NT2/D1 (cell line): Measurements from ENCODE around the gene ARHGAP32.
A peak's percentile ranks its signal among the peaks of the same experiment; 100 is the strongest.
"Not testable (repeated sequence)": the region's sequence is repeated elsewhere in the genome, so short reads cannot be mapped to it uniquely, and the experiment has no call there.

Source experiments
- DNase-seq: peaks from one replicate; pipeline ENCODE4 v3.0.0-alpha.2; 2011; ENCODE audit warnings: low read depth, low spot score
- H3K27me3 ChIP-seq: 2 replicates; pipeline ENCODE4 v1.6.0; 2011; ENCODE audit warnings: mild to moderate bottlenecking; ENCODE audit not compliant: insufficient read length, insufficient read depth
- H3K36me3 ChIP-seq: 2 replicates; pipeline ENCODE4 v1.6.1; 2011; ENCODE audit warnings: mild to moderate bottlenecking, low read length, mixed read lengths; ENCODE audit not compliant: insufficient read depth, insufficient read length
- H3K4me1 ChIP-seq: 2 replicates; pipeline ENCODE4 v1.5.1; 2011; ENCODE audit not compliant: insufficient read depth, insufficient read length
- H3K4me3 ChIP-seq: 2 replicates; pipeline ENCODE4 v1.5.1; 2011; ENCODE audit warnings: low read depth; ENCODE audit not compliant: insufficient read length
- H3K9ac ChIP-seq: 2 replicates; pipeline ENCODE4 v1.6.0; 2011; ENCODE audit warnings: low read depth; ENCODE audit not compliant: insufficient read length
- H3K9me3 ChIP-seq: 2 replicates; pipeline ENCODE4 v1.5.1; 2011; ENCODE audit warnings: mild to moderate bottlenecking, low read length; ENCODE audit not compliant: insufficient read depth
- SUZ12 ChIP-seq: IDR thresholded peaks from 2 replicates; pipeline ENCODE4 v1.6.1; 2011; ENCODE audit not compliant: insufficient read length, insufficient read depth; ENCODE audit errors: extremely low read depth
- YY1 ChIP-seq: IDR thresholded peaks from 2 replicates; pipeline ENCODE4 v1.6.1; 2011; ENCODE audit not compliant: insufficient read length, insufficient read depth
- ZNF274 ChIP-seq: IDR thresholded peaks from 2 replicates; pipeline ENCODE4 v1.6.1; 2011; ENCODE audit warnings: mild to moderate bottlenecking, low read depth, low read length

The ARHGAP32 gene

DNA sequence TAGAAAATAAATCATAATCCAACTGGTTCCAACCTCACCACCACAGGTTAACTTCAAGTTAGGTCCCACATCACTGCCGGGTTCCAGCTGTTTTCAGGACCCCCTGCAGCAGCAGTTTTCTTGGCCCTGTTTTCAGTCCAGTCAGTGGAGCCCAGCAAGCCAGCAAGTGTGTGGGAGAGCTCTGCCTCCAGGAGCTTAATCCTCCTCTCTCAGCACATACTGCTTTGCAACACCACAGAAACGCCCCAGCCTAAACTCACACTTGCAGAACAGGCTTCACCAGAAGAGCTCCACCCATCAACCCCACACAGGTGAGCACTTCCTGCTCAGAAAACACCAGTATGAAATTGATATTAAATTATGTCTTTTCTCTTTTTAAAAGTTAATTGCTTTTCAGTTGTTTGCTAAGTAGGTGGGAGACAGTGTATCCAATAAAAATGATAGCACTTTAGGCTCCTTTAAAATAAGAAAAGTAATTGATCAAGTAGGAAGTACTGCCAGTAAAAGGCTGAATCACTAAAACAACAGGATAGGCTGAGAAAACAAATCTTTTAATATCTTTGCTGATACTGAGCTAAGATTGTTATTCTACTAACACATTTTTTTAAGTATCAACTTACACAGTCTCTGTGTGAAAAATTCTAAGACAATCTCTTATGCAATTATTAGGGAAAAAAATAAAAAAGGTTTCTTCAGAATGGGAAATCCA lies 168.0 kb downstream of the ARHGAP32 start:
- Histone ChIP-seq H3K9ac (no peak overlapping the region), H3K4me3 (no peak overlapping the region), H3K27me3 (no peaks in the 10 kb centered on the region), H3K36me3 (no peaks in the 10 kb centered on the region), H3K4me1 (no peaks in the 10 kb centered on the region), H3K9me3 (no peaks in the 10 kb centered on the region)
- DNase-seq = peak; percentile 1
- TF ChIP-seq SUZ12 = no peak
- TF ChIP-seq YY1 = no peak
- TF ChIP-seq ZNF274 = no peak

DNA sequence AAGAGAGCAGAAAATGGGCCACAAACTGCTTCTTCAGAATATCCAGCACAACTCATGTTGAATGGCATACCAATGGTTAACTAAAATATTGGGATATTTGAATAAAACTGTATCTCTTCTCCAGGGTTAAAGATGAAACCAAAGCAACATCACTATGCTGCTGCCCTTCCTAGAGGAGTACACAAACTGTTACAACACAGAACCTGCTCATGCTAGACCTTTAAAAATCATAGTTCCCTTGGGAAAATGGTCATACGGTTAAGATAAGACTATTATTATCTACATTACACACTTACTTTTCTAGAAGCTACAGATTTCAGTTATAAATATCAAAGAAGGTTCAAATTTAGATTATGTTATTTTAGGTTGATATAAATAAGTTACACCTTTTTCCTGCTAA lies 170.8 kb downstream of the ARHGAP32 start:
- Histone ChIP-seq H3K9ac (no peak overlapping the region), H3K9me3 (no peaks in the 10 kb centered on the region), H3K27me3 (no peaks in the 10 kb centered on the region), H3K4me3 (no peak overlapping the region), H3K4me1 (no peaks in the 10 kb centered on the region), H3K36me3 (no peaks in the 10 kb centered on the region)
- TF ChIP-seq ZNF274 (no peak), SUZ12 (no peak)
- DNase-seq = no peak

GRCh38 chr11:129018991-129019390 lies 173.1 kb downstream of the ARHGAP32 start:
- DNase-seq = no peak
- TF ChIP-seq ZNF274 (no peak), SUZ12 (no peak), YY1 (no peak)
- Histone ChIP-seq H3K4me3 (no peak overlapping the region), H3K27me3 (no peaks in the 10 kb centered on the region), H3K36me3 (no peaks in the 10 kb centered on the region), H3K9me3 (no peaks in the 10 kb centered on the region), H3K9ac (no peak overlapping the region), H3K4me1 (no peaks in the 10 kb centered on the region)

DNA sequence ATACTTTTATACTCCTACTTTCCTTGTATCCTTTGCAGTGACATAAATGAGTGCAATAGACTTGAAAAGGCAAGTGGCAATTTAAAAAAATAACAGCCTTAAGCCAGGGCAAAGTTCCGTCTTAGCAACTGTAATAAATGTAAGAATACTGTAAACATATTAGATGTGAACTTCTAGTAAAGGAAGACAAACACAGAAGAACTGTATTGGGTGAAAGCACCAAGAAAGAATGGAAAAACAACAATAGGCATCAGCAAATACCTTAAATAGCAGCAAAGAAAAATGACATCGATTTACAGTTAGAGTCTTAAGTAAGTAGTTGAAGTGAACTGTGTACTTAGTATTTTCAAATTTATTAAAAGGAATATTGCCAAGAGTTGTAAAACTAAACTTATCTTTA lies 174.0 kb downstream of the ARHGAP32 start:
- Histone ChIP-seq H3K9me3 (no peaks in the 10 kb centered on the region), H3K4me3 (no peak overlapping the region), H3K36me3 (no peaks in the 10 kb centered on the region), H3K9ac (no peak overlapping the region), H3K4me1 (no peaks in the 10 kb centered on the region), H3K27me3 (no peaks in the 10 kb centered on the region)
- TF ChIP-seq SUZ12 = no peak
- no peak for TF ChIP-seq ZNF274
- no peak for TF ChIP-seq YY1
- DNase-seq = no peak

DNA sequence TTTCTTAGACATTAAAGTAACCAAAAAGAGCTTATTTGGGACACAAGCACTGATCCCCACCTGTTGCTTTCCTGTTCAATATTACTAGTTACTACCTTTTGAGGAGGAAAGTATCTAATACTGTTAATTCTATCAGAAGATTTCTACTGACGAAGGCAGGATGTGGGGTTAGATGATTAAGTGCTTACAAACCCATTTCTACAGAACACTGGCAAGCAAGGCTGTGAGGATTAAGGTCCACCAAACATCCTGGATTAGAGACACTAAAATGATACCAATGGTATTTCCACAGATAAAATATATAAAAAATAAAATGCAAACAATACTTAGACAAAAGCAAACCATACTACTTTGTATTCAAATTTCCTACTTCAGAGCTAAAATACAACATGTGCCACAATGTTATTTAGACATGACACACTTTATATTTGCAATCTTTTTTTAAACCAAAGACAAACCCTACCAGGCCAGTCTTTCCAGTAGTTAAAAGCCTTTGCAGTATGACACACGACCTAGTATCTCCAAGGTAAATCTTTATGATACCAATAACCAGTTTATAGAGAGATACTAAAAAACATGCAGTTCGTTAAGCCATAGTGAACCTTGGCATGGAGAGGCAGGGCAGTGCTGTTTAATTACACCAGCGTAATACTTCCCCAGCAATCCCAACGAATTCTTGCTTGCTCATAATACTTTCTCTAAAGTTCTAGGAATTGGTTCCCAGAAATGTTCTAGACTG lies 178.2 kb downstream of the ARHGAP32 start:
- Histone ChIP-seq H3K4me3 (no peak overlapping the region), H3K9me3 (no peaks in the 10 kb centered on the region), H3K36me3 (no peaks in the 10 kb centered on the region), H3K9ac (no peak overlapping the region), H3K4me1 (no peaks in the 10 kb centered on the region), H3K27me3 (no peaks in the 10 kb centered on the region)
- no peak for DNase-seq
- TF ChIP-seq SUZ12 = no peak
- TF ChIP-seq ZNF274 = no peak
- no peak for TF ChIP-seq YY1

DNA sequence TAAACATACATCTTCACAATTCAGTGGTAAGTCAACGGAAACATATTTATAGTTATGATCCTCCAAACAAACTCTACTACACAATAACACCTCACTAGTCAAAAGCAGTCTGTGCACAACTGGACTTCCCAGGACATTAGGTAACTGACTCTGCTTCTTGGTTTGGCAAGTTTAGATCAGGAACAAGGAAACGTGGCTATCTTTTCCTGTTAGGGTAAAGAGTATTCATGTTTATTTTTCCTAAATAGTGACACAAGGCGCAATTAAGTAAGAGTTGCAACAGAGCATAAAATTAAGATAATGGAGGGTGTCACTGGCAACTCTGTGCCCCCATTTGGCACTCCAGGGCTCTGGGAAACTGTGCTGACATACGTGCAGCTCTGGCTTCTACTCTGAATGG lies 179.2 kb downstream of the ARHGAP32 start:
- H3K36me3 ChIP-seq = no peaks in the 10 kb centered on the region
- no peak for TF ChIP-seq YY1
- no peak for TF ChIP-seq ZNF274
- no peak for TF ChIP-seq SUZ12
- H3K4me3 ChIP-seq = no peak overlapping the region
- H3K9me3 ChIP-seq = no peaks in the 10 kb centered on the region
- DNase-seq = no peak
- H3K9ac ChIP-seq = no peak overlapping the region
- no peaks in the 10 kb centered on the region for H3K4me1 ChIP-seq
- no peaks in the 10 kb centered on the region for H3K27me3 ChIP-seq

- H3K36me3 ChIP-seq = no peaks in the 10 kb centered on the region
- H3K4me1 ChIP-seq = no peaks in the 10 kb centered on the region
- no peak overlapping the region for H3K4me3 ChIP-seq
- no peak overlapping the region for H3K9ac ChIP-seq
- no peaks in the 10 kb centered on the region for H3K27me3 ChIP-seq
- H3K9me3 ChIP-seq = no peaks in the 10 kb centered on the region
- TF ChIP-seq SUZ12 = no peak
- no peak for DNase-seq
These were observed 186.0 kb downstream of the ARHGAP32 start for GRCh38 chr11:129006161-129006560.

GRCh38 chr11:128999165-128999564 lies 193.0 kb downstream of the ARHGAP32 start:
- H3K27me3 ChIP-seq, H3K4me3 ChIP-seq, H3K4me1 ChIP-seq, H3K36me3 ChIP-seq, H3K9ac ChIP-seq: not testable (repeated sequence)
- DNase-seq = peak; percentile 8
- peaks cover 16% of the 10 kb centered on the region for H3K9me3 ChIP-seq
